Spleen (tissue), 13 donors: ENCODE measurements around the gene SEH1L. TPM values are rescaled to one million over a fixed set of nuclear protein-coding genes. Genes with fewer than 3 reads are reported as not detected.
"Not testable (repeated sequence)": the region's sequence is repeated elsewhere in the genome, so short reads cannot be mapped to it uniquely, and the experiment has no call there.

Experiments
- DNase-seq: peaks from one replicate; pipeline ENCODE4 v3.0.0-alpha.2; 2020
- H3K27ac ChIP-seq, 8 donors: fragments of 200-600 bp; sonication (generic) in 7 of 8; 1 replicate in 4 of 8; 2 replicates in 4 of 8; pipeline versions ENCODE4 v1.5.0 to v1.8.0; 2016 to 2021; ENCODE audit warnings: inconsistent platforms in 4 of 8, mild to moderate bottlenecking in 4 of 8, moderate library complexity in 1 of 8
- H3K27me3 ChIP-seq, 7 donors: fragments of 200-600 bp; sonication (generic) in 6 of 7; replicated peaks in 1 of 7; 1 replicate in 4 of 7; 2 replicates in 3 of 7; pipeline versions ENCODE4 v1.5.0 to v1.8.0; 2016 to 2021; ENCODE audit warnings: inconsistent platforms in 3 of 7, mild to moderate bottlenecking in 1 of 7
- H3K36me3 ChIP-seq, 6 donors: fragments of 200-600 bp; sonication (generic) in 5 of 6; 1 replicate in 4 of 6; 2 replicates in 2 of 6; pipeline versions ENCODE4 v1.5.0 to v1.8.0; 2016 to 2021; ENCODE audit warnings: inconsistent platforms in 2 of 6
- H3K4me1 ChIP-seq, 6 donors: fragments of 200-600 bp; sonication (generic) in 5 of 6; 1 replicate in 3 of 6; 2 replicates in 3 of 6; pipeline versions ENCODE4 v1.5.0 to v1.8.0; 2016 to 2021; ENCODE audit warnings: inconsistent platforms in 3 of 6
- H3K4me3 ChIP-seq, 8 donors: fragments of 200-600 bp; sonication (generic) in 7 of 8; 1 replicate in 4 of 8; 2 replicates in 4 of 8; pipeline versions ENCODE4 v1.5.0 to v1.8.0; 2016 to 2021; ENCODE audit warnings: inconsistent platforms in 4 of 8, mild to moderate bottlenecking in 4 of 8, moderate library complexity in 2 of 8
- H3K9me3 ChIP-seq, 8 donors: fragments of 200-600 bp; sonication (generic) in 7 of 8; 1 replicate in 4 of 8; 2 replicates in 4 of 8; pipeline versions ENCODE4 v1.5.0 to v1.8.0; 2016 to 2021; ENCODE audit warnings: inconsistent platforms in 4 of 8
- POLR2A ChIP-seq, 3 donors: fragments of 450-650 bp; IDR thresholded peaks; one replicate each; pipeline ENCODE4 v1.5.1; 2017; ENCODE audit warnings: antibody characterized with exemption in 3 of 3, mild to moderate bottlenecking in 1 of 3
- POLR2AphosphoS5 ChIP-seq, 3 donors: sonication (generic); formaldehyde crosslinking; IDR thresholded peaks; one replicate each; pipeline ENCODE4 v1.5.1; 2017; ENCODE audit warnings: antibody characterized with exemption in 3 of 3
- WGBS, 5 donors: extraction: QIAGEN DNeasy Blood & Tissue Kit in 3 of 5; methylation state at CpG; one replicate each; pipeline versions ENCODE4 v1.1.5 to v1.1.7; 2013 to 2018; 5-methylcytosine and 5-hydroxymethylcytosine counted together
- intact Hi-C: fragments of 100-400 bp; cut with DNase I; formaldehyde crosslinking; loops from one replicate; pipeline ENCODE4 v1.15.0; 2023; ENCODE audit warnings: low total_unique reads
- long read RNA-seq, 2 donors: transcript quantifications; one replicate each; lab custom pipeline, GENCODE V29; 2026
- polyA plus RNA-seq, 3 donors: library from polyadenylated mRNA; stranded (reverse); fragments of 200-250 nt; gene quantifications; one replicate each; pipeline ENCODE4 v1.2.1, GENCODE V29; 2013
- total RNA-seq, 7 donors: library from RNA; depleted of rRNA in 3 of 7; stranded (reverse); fragments of >200 nt in 3 of 7; fragmentation: NEBNext Ultra II Directional in 4 of 7; extraction: Animal tissue kit (Norgen Biotek cat#: 25700) in 4 of 7; gene quantifications; one replicate each; pipeline versions ENCODE4 v1.1.0 to v1.2.1, GENCODE V29; 2016 to 2021
- TF ChIP-seq, protein P1 (sequence below), 11 experiments: fragments of 200-600 bp in 7 of 11; fragments of 450-650 bp in 4 of 11; sonication (generic) in 4 of 11; IDR thresholded peaks in 8 of 11; conservative IDR thresholded peaks in 3 of 11; 1 replicate in 7 of 11; 2 replicates in 4 of 11; pipeline versions ENCODE4 v1.4.0 to v1.8.0; 2016 to 2021; ENCODE audit warnings: antibody characterized with exemption in 11 of 11, inconsistent platforms in 4 of 11, mild to moderate bottlenecking in 1 of 11
- donor health status: healthy with polysubstance abuse.
- donor health status: DM: no; HTN: no; CAD: no; lungs with moderate emphysema.
- donor health status: DM: no; HTN: no; CAD: no.
- donor health status: Bipolar disorder and iron deficiency.
- donor health status: healthy.
- donor health status: DM: no; HTN: no; CAD: no.
- donor health status: DM: yes; HTN: yes; CAD: no.

The SEH1L gene, protein sequence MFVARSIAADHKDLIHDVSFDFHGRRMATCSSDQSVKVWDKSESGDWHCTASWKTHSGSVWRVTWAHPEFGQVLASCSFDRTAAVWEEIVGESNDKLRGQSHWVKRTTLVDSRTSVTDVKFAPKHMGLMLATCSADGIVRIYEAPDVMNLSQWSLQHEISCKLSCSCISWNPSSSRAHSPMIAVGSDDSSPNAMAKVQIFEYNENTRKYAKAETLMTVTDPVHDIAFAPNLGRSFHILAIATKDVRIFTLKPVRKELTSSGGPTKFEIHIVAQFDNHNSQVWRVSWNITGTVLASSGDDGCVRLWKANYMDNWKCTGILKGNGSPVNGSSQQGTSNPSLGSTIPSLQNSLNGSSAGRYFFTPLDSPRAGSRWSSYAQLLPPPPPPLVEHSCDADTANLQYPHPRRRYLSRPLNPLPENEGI
- 10 to 100 TPM; 27.3 to 52.9 (median 34.8) TPM for total RNA-seq
- polyA plus RNA-seq, result 10 to 100 TPM; 16.9 to 17.8 (median 17.3) TPM
- long read RNA-seq, donor 1, transcript SEH1L-201 (9 exons, 3,494 nt), result major isoform, 9 of 9 reads
- long read RNA-seq, donor 1, partial matches to known transcripts, result 0 of 9 reads
- long read RNA-seq, donor 1, other reads (novel, unspliced or antisense), result 0 of 9 reads
- long read RNA-seq, donor 2, full-length matches to known transcripts, result 4 of 4 reads
- long read RNA-seq, donor 2, partial matches to known transcripts, result 0 of 4 reads
- long read RNA-seq, donor 2, other reads (novel, unspliced or antisense), result 0 of 4 reads

DNA sequence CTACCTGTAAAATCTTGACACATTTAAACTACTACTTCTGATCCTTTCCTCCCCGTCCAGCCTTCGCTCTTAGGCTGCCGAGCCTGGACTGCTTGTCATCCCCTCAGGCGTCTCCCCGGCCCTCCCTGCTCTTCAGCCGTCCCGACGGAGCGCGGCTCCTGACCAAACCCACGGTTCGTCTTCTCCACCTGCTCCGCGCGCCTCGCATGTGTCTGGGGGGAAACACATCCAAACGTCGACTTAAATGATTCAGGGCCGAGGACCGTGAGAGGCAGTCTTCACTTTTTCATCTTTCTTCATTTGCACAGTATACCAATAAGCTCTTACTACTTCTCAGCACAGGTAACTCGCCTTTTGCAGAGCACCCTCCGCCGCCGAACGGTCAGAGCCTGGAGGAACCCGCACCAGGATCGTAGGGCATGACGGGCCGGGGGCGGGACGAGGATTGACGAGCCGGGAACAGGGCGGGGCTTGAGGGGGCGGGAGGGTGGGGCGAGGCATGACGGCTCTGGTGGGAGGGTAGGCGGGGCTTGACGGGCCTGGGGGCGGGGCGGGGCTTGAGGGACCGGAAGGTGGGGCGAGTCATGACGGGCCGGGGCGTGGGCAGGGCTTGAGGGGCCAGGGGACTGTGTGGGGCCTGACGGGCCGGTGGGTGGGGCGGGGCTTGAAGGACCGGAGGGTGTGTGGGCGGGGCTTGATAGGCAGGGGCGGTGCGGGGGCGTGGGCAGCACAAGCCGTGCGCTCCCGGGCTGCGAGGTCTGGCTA lies at the start of gene SEH1L:
Gene SEH1L (plus strand): TSS at position 727 of the 765 bp plus-strand sequence. CDS start 111 bp downstream, outside the sequence.
- peak; percentile 7 to 84 (median 55) for TF ChIP-seq POLR2AphosphoS5 (IDR thresholded peaks at IDR 0.05)
- TF ChIP-seq, protein P1, sequence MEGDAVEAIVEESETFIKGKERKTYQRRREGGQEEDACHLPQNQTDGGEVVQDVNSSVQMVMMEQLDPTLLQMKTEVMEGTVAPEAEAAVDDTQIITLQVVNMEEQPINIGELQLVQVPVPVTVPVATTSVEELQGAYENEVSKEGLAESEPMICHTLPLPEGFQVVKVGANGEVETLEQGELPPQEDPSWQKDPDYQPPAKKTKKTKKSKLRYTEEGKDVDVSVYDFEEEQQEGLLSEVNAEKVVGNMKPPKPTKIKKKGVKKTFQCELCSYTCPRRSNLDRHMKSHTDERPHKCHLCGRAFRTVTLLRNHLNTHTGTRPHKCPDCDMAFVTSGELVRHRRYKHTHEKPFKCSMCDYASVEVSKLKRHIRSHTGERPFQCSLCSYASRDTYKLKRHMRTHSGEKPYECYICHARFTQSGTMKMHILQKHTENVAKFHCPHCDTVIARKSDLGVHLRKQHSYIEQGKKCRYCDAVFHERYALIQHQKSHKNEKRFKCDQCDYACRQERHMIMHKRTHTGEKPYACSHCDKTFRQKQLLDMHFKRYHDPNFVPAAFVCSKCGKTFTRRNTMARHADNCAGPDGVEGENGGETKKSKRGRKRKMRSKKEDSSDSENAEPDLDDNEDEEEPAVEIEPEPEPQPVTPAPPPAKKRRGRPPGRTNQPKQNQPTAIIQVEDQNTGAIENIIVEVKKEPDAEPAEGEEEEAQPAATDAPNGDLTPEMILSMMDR (IDR thresholded peaks at IDR 0.05 in 8 of 11, conservative IDR thresholded peaks at IDR 0.05 in 3 of 11), result peak in 1 of 11 experiments; percentile 20
- peak in 1 of 3 donors; percentile 47 for TF ChIP-seq POLR2A (IDR thresholded peaks at IDR 0.05)
- Histone ChIP-seq H3K9me3 (no peaks in the 10 kb centered on the region), H3K27ac (peak within 1 kb of the TSS; percentile 92 to 99 (median 95)), H3K4me1 (peaks cover 4 to 59% (median 46%) of the 10 kb centered on the region in 6 donors), H3K4me3 (peak within 1 kb of the TSS; percentile 57 to 89 (median 70)), H3K27me3 (no peaks in the 10 kb centered on the region), H3K36me3 (peaks cover 0 to 5% (median 0%) of the 10 kb centered on the region in 6 donors)
- intact Hi-C loops, result loop anchor here (10.0 kb wide), 1 partner anchor 53 kb away; no protein-coding TSS in a partner anchor
- 0 to 1% (median 1%) methylated on average over 44 to 58 of the region's 58 CpGs for WGBS, 5 donors
- DNase-seq, result peak; percentile 100

DNA sequence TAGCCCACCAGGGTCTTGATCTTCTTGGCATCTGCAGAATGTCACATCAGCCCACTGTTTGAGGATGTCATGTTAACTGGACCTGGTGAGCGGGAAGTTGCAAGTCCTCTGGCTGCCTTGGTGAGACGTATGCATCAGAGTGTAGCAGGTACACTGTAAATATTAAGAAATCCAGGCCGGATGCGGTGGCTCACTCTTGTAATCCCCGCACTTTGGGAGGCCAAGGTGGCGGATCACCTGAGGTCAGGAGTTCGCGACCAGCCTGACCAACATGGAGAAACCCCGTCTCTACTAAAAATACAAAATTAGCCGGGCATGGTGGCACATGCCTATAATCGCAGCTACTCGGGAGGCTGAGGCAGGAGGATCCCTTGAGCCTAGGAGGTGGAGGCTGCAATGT lies 46.6 kb upstream of the SEH1L start:
- H3K27me3 ChIP-seq, result peaks cover 0 to 12% (median 0%) of the 10 kb centered on the region in 7 donors
- H3K36me3 ChIP-seq, DNase-seq, intact Hi-C loops, H3K4me3 ChIP-seq, H3K27ac ChIP-seq, H3K9me3 ChIP-seq: not testable (repeated sequence)
- WGBS, 5 donors, result 88 to 95% (median 94%) methylated on average over 12 of the region's 12 CpGs
- peaks cover 0 to 20% (median 7%) of the 10 kb centered on the region in 6 donors for H3K4me1 ChIP-seq

DNA sequence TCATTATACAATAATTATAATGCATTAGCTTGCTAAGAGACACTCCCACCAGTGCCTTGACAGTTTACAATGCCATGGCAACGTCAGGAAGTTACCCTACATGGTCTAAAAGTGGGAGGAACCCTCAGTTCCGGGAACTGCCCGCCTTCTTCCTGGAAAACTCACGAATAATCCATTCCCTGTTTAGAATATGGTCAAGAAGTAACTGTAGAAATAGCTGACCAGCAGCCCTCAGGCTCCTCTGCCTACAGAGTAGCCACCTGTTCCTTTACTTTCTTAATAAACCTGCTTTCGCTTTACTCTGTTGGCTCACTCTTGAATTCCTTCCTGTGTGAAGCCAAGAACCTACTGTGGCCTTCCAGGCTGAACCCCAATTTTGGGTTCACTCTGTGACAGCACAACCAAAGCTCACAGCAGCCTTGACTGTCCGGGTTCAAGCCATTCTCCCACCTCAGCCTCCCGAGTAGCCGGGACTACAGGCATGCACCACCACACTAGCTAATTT lies 43.7 kb upstream of the SEH1L start:
- no peaks in the 10 kb centered on the region for H3K36me3 ChIP-seq
- DNase-seq, result no peak
- H3K4me1 ChIP-seq, result peaks cover 0 to 12% (median 4%) of the 10 kb centered on the region in 6 donors
- no peaks in the 10 kb centered on the region for H3K9me3 ChIP-seq
- peaks cover 0 to 15% (median 0%) of the 10 kb centered on the region in 7 donors for H3K27me3 ChIP-seq
- peak overlapping the region in 1 of 8 donors; percentile 43 for H3K4me3 ChIP-seq
- H3K27ac ChIP-seq, result peak overlapping the region in 4 of 8 donors; percentile 27 to 64 (median 58)
- TF ChIP-seq POLR2AphosphoS5 (IDR thresholded peaks at IDR 0.05), result no peak
- TF ChIP-seq, protein P1 (IDR thresholded peaks at IDR 0.05 in 8 of 11, conservative IDR thresholded peaks at IDR 0.05 in 3 of 11), result no peak
- TF ChIP-seq POLR2A (IDR thresholded peaks at IDR 0.05), result no peak
- intact Hi-C loops, result no loop called here
- WGBS, 5 donors, result 53 to 70% (median 59%) methylated on average over 8 of the region's 8 CpGs

DNA sequence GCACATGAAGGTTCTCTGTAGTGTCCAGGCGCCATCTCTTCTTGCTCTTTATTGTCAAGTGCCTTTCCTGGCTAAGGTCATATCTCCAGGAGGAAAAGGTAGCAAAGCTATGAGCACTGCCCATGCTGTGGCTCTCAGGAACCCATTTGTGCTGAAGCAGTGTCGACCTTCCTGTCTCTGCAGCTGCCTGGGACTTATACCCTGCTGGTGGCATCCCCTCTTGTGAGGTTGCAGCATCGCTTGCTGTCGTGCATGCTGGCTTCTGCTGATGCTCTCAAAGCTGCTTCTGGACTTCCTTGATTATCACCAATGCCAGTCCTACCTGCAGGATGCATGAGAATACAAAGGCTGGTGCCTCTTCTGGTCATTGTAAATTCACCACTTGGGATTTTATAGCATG lies 41.7 kb upstream of the SEH1L start:
- DNase-seq, result no peak
- 84 to 93% (median 92%) methylated on average over 4 of the region's 4 CpGs for WGBS, 5 donors
- intact Hi-C loops, result no loop called here
- Histone ChIP-seq H3K27me3 (peaks cover 0 to 29% (median 0%) of the 10 kb centered on the region in 7 donors), H3K4me1 (peaks cover 0 to 21% (median 10%) of the 10 kb centered on the region in 6 donors), H3K4me3 (no peak overlapping the region), H3K9me3 (no peaks in the 10 kb centered on the region), H3K27ac (no peak overlapping the region), H3K36me3 (no peaks in the 10 kb centered on the region)
- TF ChIP-seq POLR2A (IDR thresholded peaks at IDR 0.05) (no peak), POLR2AphosphoS5 (IDR thresholded peaks at IDR 0.05) (no peak)
- TF ChIP-seq, protein P1 (IDR thresholded peaks at IDR 0.05 in 8 of 11, conservative IDR thresholded peaks at IDR 0.05 in 3 of 11), result no peak
